Superior temporal gyrus (tissue), 1 donor: ENCODE measurements around the gene MAP2K3.
"Not testable (repeated sequence)": the region's sequence is repeated elsewhere in the genome, so short reads cannot be mapped to it uniquely, and the experiment has no call there.

ENCODE experiments used
- DNase-seq: peaks from one replicate; pipeline ENCODE4 v3.0.0-alpha.2; 2016; ENCODE audit errors: extremely low spot score

MAP2K3 gene

DNA sequence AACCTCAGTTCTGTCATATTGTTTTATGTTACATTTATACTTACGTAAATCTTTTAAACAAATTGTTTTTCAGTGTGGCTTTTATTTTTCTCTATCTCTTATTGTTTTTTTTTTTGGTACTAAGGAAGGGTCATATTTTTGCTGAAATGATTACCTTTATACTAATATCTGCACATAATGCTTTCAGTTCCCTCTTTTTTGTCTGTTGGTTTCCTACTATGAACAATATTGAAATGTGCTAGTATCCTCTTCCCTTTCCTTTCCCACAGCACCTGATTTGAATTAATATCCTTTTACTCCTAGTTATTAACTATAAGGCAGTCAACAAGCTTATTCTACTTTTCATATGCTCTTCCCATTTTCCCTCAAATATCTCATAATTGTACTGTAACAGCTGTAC is 43.4 kb downstream of the MAP2K3 start:
- not testable (repeated sequence) for DNase-seq

DNA sequence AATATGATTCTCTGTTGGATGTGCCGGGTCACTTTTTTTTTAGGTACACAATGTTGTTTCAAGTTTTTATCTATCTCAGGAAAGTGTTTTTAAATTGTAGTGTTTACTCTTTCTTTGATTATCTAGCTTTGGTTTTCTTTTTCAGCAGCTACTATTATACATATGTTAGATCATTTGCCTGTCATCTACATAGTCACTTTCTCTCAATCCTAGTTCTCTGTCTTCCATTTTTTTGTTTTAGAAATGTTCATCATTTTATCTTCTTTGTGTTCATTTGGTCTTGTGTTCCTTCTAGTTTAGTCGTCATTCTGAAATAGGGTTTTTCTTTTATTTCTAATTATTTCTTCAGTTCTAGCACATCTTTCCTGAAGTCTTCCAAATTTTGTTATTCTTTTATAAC is 44.3 kb downstream of the MAP2K3 start:
- not testable (repeated sequence) for DNase-seq

DNA sequence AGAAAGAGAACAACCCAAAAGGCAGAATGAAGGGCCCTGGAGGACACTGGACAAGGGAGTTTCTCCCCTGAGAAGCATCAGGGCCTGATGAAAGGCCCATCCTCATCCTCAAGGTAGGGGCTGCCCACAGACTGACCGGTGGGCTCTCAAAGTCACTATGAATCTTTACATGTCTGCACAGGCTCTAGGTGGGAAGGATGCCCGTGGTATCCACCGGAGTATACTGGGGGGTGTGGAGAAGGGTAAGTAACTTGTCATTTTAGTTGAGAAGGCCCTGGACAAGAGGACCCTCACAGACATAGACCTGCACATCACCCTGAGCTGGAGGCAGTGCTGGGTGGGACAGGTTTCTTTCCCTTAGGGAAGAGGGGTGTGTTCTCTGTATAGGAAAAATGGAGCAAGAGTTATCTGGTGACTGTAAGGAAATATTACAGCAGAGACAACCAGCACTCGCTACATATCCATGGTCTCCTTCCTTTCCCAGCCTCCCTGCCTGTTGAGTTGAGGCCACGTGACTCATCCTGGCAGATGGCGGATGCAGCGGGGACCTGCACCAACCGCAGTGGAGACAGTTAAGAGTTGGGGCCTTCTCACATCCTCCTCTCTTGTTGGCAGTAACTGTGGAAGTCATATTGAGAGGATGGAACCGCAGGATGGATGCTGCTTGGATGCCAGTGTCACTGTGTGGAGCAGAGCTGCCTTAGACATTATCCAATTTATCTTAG is 46.1 kb downstream of the MAP2K3 start:
- DNase-seq, result no peak

DNA sequence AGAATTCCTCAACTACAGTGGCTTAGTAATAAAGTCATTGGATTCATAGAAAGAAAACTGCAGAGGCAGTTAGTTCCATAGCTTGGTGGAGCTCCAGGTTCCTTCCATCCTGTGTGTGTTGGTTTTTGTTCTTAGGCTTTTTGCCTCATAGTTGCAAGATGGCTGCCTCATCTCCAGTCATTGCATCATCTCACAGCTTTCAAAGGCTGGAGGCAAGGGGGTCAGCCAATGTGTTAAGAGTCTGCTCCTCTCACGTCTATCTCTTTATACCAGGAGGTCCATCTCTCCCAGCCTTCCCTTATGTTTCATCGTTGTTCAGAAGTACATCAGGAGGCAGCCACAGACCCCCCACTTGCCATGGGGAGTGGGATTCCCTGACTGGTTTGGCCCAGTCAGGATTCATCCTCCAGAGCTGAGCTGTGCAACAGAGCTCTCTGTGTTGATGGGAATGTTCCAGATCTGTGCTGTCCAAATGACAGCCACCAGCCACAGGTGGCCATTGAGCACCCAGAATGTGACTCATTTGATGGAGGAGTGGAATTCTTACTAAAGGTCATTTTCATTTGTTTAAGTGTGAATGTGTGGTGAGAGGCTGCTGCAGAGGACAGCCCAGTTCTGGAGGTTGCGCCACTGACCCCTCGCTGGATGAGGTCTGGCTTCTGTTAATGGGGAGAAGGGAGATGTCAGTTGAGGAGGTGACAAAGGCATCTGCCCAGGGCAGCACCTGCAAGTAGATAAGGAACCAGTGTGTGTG is 52.2 kb downstream of the MAP2K3 start:
- not testable (repeated sequence) for DNase-seq

DNA sequence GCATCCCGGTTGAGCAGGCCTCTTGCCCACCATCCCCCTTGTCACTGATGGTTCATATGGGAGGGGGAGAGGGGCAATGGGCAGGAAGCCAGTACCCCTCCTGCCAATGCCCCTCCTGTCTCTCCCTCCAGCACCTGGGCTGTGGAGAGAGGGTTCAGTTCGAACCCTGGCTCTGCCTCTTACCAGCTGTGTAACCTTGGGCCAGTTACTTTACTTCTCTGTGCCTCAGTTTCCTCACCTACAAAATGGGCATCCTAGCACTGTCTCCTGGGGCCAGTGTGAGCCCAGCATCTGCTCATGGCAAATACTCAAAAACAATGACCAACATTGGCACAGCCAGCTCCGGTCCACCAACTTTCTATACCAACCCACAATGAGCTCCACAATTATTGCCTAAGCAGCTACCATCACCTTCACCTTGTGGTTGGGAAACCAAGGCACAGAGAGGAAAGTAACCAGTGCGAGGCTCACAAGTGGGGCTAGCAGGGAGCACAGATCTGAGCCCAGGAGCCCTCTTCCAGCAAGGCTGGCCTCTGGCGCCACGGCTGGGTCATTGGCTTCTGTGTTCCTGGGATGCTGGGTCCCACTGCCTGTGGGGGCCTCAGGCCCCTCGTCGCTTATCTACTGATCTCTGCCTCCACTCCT is 53.6 kb downstream of the MAP2K3 start:
- DNase-seq, result not testable (repeated sequence)

DNA sequence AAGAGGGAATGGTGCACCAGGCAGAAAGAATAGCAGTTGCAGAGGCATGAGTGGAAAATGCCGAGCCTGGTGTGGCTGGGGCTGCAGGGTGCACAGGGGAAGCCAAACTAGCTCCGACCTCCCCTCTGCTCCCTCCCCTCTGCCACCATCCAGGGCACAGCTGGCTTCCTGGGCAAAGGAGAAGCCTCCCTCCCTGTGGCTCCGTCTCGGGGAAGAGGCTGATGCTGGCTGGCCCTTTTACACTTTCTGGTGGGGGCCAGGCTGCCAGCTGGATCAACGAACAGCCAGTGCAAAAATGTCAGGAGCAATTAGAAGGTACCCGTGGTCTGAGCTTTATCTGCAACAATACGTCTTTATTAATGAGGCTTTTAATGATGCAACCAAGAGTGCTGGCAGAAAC is 54.5 kb downstream of the MAP2K3 start:
- DNase-seq, result no peak

DNA sequence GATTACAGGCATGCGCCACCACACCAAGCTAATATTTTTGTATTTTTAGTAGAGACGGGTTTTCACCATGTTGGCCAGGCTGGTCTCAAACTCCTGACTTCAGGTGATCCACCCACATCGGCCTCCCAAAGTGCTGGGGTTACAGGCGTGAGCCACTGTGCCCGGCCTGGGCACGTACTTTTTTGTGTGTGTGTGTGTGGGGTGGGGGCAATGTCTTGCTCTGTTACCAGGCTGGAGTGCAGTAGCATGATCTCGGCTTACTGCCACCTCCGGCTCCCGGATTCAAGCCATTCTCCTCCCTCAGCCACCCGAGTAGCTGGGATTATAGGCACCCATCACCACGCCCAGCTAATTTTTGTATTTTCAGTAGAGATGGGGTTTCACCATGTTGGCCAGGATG is 55.1 kb downstream of the MAP2K3 start:
- not testable (repeated sequence) for DNase-seq

DNA sequence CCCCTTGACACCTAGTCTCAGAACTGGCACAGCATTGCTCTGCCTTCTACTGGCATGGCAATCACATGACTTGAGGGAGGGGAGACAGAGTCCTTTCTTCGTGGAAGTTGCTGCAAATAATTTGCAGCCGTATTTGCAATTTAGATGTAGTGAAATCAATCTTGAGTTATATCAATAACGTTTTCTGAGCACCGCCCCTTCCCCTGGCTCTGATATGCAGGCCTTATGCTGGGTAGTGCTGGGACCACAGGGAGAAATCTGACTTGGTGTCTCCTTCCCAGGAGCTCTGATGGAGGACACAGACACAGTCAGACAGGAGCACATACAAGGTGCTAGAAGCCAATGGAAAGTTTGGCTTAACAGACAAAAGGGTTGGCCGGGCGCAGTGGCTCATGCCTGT is 55.9 kb downstream of the MAP2K3 start:
- DNase-seq, result not testable (repeated sequence)

DNA sequence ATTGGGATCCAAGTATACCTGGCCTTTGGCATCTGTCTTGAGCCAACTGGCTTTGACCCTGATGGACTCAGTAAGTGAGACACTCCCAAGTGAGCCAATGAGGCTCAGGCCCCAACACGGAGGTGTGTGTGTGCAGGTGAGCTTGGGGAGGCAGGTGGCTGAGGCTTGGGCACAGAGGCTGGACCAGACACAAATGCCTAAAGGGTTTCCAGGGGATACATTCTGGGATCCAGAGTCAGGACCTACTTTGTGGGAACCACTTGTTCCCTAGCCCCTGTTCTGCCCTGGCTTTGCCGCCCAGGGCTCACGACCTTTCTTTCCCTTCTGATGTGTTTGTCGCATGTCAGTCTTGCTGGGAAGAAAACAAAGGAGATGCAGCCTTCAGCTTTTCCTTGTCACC is 56.8 kb downstream of the MAP2K3 start:
- DNase-seq, result not testable (repeated sequence)

DNA sequence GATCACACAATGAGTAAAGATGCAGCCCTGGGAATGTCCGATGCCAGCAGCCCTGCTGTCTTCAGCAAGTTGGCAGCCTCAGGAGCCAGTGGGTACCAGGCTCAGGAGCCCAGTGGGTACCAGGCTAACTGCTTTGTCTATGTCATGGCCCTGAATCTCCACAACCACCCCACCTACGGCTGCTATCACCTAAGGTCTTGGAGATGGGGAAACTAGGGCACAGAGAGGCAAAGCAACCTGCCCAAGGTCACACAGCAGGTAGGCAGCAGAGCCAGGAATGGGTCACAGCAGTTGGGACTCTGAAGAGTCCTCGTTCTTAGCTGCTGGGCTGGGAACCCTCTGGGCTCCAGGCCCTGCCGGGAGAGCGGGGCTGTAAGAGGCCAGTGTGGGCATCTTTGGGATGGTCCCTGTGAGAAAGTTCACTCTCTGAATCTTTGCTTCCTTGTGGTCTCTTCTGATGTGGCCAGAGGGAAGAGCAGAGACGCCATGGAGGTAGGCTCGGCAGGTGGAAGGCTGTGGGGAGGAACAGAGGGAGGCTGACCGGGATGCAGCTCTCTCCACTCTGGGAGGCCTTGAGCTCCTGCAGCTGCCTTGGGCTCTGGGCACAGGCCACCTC is 57.5 kb downstream of the MAP2K3 start:
- DNase-seq, result not testable (repeated sequence)

DNA sequence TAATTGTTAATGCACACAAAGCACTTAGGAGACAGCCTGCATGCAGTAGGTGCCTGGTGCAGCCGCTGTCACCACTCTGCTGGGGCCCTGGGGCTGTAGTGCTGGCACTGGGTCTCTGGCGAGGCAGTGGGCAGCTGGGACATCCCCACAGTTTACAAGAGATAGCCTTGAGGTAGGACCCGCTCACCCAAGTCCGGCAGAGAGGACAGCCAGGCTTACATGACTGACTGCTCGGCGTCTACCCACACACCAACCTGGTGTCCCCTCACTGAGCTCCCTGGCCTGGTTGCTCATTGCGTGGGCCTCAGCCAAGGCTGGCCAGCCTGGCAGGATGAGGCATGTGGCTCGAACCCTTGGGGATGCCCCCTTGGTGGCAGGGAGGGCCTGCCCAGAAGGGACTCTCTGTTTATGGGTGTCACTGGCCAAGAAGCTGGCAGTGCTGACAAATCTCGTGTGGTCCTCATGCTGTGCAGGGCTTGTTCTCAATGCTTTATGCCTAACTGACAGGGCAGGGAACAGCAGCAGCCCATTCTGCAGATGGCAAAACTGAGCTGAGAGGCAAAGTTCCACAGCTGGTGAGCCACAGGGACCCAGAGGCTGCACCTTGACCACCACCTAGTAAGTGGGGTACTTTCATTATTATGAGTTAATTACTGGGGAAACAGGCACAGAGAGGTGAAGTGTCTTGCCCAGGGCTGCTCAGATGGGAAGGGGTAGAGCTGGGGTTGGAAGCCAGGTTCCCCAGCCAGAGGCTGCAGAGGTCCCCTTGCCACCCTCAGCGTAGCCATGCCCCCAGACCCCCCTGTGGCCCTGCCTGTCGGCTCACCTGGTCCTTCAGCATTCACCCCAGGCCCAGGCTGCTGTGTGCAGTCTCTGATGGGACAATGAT is 58.8 kb downstream of the MAP2K3 start:
- not testable (repeated sequence) for DNase-seq

DNA sequence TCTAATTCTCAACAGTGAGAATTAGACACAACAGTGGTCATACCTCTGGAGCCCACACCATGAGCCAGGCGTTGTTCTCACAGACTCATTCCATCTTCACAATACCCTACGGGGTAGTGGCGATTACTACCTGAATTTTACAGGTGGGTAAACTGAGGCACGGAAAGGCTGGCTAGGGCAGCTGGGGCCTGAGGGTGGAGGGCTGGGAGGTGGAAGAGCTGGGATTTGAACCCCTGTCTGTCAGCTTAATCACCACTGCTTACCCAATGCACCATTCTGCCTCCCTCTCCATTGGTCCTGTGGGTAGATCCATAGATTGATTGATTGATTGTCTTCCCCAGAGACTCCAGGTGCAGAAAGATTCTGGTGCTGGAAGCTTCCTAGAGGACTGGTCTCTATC is 60.3 kb downstream of the MAP2K3 start:
- DNase-seq, result not testable (repeated sequence)

DNA sequence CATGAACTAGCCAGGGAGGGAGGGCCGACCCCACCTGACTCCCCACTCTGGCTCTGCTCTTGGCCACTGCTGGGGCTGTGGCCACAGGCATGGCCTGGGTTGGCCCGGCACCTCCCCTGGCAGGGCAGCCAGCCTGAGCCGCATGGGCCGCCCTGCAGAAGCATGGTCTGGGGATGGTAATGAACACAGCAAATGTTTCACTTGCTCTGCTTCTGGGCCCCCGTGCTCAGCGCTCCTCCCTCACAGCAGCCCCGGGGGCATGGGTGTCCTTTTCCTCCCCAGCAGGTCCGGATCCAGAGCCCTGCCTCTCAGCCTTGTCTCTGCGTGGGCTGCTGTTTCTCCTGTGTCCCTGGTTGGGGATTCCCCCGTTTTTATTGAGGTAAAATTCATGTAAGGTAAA is 60.7 kb downstream of the MAP2K3 start:
- DNase-seq, result no peak

DNA sequence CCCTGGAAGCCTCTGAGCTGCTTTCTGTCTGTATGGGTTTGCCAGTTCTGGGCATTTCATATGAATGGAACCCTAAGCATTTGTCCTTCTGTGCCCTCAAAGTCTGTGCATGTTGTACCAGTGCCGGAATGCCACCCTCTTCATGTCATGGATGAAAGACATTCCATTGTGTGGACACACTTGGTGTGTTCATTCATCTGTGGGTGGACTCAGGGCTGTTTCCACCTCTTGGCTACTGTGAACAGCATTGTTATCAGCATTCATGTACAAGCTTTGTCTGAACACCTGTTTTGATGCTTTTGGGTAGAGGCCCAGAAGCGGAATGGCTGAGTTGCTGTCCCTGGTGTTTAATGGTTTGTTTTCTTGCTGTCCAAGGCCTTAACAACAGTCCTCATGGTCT is 61.6 kb downstream of the MAP2K3 start:
- not testable (repeated sequence) for DNase-seq

DNA sequence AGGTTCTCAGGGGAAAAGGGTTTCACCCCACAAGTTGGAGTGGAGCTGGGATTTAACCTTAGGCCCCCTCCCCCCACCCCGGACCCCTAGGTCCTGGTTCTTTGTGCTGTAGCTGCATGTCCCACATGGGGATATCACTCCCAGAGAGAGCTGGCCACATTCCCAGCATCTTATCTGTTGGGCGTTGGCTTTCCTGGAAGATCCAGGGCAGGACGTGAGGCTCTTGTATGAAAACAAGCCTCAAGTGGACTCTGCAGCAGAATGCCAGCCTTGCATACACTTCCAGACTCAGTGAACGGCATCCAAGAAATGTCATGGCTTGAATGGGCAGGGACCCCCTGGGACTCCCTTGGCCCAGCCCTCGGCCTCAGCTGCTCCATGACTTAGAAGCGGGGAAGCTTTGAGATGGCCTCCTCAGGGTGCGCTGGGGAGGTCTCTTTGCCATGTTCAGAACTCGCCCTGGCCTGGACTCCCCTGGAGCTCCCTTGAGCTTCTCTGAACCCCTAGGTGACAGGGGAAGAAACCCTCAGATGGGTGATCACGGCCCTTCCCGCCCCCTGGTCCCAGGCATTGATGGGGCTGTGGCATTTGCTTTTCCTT is 62.2 kb downstream of the MAP2K3 start:
- not testable (repeated sequence) for DNase-seq

DNA sequence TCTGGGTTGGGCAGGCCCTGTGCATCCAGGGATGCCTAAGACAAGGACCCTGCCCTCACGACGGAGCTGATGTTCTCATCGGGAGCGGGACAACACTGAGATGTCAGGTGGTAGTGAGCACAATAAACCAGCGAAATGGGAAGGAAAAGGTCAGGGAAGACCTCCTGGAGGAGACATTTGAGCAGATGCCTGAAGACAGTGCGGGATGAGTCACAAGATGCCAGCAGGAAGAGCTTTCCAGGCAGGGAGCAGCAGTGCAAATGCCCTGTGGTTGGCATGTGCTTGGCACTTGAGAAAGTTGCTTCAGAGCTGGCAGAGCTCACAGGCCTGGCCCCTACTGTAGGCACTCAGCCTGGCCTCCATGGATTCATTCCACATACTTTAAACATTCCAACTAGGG is 63.1 kb downstream of the MAP2K3 start:
- DNase-seq, result not testable (repeated sequence)

DNA sequence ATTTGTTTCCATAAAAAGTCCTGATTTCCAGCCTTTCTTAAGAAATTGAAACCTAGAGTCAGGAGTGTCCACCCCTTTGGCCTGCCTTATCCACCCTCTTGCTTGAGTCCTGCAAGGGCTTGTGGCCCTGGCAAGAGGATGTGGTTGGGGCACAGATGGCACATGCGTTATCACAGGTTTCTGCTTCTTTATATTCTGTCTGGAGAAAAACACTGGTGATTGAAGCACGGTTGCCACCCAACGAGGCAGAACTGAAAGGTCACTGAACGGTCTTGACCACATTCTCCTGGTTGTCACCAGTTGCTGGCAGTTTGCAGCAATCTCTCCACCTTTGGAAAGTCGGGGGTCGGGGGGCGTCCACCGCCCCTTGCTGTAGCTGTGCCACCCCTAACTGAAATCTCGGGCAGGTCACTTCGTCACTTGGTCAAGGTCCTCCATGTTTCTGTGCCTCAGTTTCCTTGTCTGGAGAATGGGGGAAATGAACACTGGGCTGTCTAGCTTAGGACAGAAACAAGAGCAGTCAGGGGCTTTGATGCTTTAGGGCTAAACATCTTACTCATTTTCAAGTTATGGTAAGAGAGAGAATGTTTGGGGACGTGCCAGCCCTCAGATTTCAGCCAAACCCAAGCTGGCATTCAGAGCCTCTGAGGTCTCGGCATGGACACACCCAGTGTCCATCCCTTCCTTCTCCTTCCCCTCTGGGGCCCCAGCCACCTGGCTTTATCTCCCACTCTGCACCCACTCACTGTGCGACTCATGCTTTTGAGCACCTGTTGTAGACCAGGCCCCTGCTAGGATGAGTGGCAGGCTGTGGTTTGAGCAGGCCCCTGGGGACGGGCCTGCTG is 63.8 kb downstream of the MAP2K3 start:
- DNase-seq, result not testable (repeated sequence)

DNA sequence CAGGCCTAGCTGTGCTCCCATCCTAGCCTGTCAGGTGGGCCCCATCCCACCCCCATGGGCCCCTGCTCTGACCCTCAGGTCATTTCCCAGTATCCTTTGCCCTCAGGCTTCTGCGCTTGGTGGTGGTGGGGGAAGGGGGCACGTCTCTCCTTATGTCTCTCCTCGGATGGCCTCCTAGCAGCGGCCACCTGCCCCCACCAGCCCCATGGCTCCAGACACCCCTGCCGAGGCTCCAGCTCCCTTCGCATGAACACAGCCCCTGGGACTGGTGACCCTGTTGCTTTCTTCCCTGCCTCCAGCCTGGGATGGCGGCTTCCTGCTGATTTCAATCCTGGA is 64.4 kb downstream of the MAP2K3 start:
- not testable (repeated sequence) for DNase-seq

DNA sequence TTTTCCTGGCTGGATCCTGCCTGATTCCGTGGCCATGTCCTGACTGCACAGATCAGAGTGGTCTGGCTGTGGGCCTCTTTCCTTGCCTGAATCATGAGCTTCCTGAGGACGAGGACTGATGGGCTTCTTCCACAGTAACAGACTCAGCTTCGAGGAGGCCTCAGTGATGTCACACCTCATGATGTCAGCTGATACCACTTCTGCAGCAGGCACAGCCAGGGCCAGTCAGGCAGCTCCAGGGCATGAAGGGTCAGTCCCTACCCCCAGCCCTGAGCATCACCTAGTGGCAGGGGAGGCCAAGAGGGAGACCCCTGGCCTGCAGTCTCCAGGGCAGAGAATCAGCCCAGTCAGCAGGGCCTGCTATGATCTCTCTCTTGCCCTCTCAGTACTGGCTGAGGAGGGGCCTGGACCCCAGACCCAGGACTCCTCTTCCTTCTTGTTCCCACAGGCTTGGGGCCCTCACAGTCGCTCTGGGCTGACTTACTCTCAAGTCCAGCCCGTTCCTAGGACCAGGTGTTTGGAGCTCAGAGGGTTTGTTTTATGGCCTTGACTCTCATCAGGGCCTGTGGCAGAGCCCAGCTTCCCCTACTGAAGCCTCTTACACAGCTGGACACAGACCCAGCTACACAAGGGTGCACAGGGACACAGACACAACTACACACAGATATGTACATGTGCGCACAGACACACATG is 65.0 kb downstream of the MAP2K3 start:
- DNase-seq, result not testable (repeated sequence)
